Eye (tissue), 1 donor: ENCODE results near the gene FHIT.
"Not testable (repeated sequence)": the region's sequence is repeated elsewhere in the genome, so short reads cannot be mapped to it uniquely, and the experiment has no call there.

Source experiments
- DNase-seq: peaks from one replicate; pipeline ENCODE4 v3.0.0-alpha.2; 2015

FHIT gene

DNA sequence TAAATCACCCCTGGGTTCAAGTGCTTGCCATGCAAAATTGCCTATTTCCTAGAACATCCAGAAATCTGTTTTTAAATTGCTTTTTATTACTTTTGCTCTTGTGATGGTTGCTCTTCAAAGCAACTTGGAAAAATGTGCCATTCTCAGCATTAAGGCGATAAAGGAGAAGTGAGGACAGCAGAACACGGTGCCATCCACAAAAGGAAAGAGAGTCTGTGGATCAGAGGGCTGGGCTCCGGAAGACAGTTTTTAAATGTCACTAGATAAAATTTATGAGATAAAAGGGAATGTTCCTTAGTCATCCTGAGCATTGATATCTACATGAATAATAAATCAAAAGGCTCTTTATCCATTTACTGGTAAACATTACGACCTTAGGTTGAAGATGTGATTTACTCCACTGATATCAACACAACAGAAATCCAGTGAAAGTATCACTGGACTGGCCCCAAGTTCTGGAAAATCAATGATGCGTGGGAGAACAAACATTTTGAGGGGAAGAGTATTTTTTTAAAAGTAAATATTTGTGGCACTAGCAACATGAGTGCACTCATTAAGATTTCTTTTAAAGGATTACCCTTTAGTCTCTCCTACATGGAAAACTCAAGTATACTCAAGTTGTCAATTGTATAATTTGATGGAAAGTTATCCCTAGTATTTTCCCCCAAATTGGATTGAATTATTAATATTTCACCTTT, 554.7 kb downstream of the FHIT start:
- no peak for DNase-seq

DNA sequence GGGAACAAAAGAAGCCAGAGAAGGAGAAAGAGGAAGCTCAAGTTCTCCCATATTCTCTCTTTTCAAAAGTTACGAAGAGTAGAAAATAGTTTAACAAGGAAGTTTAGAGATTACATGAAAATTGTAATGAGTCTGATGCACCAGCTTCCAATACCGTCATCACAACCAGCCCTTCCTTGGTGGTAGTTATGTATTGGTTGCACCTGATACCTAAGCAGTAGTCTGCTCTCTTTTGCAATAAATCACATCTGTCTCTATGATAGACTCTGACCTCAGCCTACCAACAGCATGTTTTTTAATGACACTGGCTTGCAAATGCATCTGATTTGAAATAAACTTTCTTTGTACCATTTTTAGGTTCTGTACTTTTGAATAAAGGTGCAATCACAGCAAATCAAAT, 575.8 kb downstream of the FHIT start:
- DNase-seq: no peak

DNA sequence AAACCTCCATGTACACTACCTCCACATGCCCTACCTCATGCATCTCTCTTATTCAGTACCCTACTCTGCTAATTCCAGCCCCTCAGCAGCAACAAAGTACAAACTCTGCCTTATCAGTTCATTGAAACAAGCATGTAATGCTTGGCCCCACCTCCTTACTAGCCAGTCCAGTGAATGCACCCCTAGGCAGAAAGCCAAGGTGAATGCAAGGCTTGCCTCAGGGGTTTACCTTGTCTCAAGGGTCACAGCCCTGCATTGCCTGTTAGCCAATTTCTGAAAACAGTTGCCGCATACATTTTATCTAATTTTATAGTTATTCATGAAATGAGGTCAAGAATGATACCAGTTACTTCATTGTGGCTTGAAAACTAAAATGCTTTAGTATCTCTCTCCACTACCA, 576.4 kb downstream of the FHIT start:
- DNase-seq: no peak

DNA sequence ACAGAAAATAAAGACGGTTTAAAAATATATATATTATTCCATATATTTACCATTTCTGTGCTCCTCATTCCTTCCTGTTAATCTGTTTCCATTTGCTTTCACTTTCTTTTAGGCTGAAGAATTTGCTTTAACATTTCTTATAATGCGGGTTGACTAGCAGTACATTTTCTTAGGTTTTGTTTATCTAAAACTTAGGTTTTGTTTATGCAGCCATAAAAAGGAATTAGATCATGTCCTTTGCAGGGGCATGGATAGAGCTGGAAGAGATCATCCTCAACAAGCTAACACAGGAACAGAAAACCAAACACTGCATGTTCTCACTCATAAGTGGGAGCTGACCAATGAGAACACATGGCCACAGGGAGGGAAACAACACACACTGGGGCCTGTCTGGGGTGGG, 578.1 kb downstream of the FHIT start:
- no peak for DNase-seq

DNA sequence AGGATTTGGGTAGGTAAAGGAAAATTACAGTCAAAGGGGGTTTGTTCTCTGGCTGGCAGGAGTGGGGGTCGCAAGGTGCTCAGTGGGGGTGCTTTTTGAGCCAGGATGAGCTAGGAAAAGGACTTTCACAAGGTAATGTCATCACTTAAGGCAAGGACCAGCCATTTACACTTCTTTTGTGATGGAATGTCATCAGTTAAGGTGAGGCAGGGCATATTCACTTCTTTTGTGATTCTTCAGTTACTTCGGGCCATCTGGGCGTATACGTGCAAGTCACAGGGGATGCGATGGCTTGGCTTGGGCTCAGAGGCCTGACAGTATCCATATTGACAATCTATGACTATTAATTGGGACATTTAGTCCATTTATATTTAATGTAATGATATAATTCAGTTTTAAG, 578.9 kb downstream of the FHIT start:
- DNase-seq: not testable (repeated sequence)

DNA sequence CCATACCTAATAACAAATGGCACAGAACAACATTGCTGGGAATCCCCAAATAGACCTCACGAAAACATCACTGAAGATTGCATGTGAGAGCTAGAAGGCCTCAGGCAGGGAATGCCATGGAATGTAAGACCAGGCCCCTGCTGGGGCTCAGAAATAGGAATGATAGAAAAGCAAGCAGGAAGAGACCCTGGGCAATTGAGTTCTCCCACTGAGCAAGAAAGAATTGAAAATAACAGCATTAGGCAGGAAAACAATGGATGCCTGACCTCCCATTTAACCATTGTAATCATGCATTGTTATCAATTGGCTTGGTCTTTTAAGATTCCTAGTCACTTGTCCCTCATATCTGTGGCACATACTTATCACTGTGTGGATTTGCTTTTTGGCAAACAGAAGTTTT, 581.6 kb downstream of the FHIT start:
- peak; percentile 69 for DNase-seq

DNA sequence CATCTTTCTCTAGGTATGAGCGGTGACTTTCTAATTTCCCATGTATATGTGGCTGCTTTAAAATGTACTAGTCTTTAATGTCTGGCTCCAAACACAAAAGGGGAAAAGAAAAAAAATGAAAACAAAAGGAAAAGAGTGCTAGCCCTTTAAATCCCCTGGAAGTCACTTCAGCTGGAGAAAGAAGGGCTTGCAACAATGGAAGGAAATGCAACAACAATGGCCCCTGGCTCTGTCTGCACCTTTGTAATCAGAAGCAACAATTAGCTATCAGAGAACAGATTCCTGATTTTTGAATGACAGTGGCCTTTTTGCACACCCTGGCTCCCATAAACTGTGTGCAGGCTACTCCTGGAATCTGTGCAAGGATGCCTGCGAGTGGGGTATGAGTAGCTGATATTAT, 591.2 kb downstream of the FHIT start:
- no peak for DNase-seq

DNA sequence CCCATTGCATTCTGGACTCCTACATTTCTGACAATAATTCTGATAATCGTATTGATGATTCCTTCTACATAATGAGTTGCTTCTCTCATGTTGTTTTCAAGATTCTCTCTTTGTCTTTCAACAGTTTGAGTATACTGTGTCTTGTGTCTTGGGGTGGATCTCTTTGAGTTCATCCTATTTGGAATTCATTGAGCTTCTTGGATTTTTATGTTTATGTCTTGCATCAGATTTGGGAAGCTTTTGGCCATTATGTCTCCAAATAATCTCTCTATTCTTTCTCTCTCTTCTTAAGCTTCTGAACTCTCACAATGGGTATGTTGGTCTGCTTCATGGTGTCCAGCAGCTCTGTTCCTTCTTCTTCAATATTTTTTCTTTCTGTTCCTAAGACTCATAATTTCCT, 592.2 kb downstream of the FHIT start:
- no peak for DNase-seq

DNA sequence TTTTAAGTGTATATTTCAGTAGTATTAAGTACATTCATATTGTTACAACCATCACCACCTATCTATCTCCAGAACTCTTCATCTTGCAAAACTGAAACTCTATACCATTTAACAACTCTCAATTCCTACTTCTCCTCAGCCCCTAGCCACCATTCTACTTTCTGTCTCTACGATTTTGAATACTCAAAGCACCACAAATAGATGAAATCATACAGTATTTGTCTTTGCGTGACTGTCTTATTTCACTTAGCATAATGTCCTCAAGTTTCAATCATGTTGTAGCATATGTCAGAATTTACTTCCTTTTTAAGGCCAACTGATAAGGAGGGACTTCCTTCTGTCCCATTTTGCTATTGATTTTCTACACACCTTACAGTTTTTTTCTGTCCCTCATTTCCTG, 593.3 kb downstream of the FHIT start:
- no peak for DNase-seq

DNA sequence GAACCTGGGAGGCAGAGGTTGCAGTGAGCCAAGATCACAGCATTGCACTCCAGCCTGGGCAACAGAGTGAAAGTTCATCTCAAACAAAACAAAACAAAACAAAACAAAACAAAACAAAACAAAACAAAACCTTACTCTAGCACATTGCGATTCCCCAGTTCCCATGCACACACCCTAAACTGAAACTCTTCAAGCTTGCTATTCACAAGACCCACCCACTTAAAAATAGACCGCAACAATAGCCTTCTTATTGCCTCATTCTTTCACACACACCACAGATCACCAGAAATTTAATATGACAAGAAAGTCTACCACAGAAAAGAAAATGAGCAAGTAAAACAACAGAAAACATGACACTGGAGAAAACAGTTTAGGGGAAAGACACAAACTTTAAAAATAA, 598.4 kb downstream of the FHIT start:
- DNase-seq: no peak

DNA sequence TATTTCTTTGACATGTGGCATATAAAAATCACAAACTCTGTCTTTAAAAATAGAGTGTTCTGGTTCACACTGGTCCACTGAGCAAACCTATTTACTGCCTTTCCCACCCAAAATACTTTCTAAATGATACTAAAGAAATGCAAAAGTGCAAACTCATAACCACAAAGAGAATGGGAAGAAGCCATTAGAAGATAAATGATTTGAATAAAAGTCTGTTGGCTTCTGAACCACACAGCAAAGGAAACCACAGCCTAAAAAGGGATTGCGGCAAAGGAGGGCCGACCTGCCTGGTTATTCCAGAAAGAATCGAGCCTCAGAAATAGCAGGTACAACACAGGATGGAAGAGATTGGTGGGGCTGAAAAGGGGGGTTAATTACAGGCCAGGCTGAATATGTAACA, 599.5 kb downstream of the FHIT start:
- DNase-seq: no peak

DNA sequence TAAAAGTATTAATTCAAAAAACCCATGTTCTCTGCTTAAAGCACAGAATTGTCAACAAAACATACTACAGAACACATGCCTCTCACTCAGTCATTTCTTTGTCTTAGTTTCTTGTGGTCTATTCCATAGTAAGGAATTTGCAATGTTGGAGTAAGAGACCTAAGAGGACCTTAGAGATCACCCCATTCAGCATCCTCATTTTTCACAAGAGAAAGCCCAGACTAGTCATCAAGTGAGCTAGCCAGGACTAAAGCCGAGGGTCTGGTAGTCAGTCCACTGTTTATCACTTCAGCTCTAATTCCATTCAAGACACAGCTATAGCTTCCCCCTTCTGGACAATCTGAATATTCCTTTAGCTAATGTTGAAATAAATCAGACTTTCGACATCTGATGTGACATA, 601.1 kb downstream of the FHIT start:
- DNase-seq: no peak

DNA sequence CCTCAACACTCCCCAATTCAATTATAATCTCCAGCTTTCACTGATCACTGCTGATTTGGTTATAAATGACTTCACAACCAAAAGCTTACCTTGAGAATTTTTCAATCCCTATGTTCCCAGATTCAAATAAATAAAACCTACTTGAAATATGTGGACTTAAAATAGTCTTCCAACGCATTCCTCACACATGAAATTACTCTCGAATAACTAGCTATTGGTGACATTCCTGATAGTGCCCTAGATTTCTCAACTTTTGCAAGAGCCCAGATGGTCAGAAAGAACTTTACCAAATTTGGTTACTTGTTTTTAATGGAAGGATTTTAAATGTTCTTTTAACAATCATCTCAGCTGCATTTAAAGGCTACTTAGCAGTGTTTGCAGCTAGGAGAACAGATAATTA, 605.5 kb downstream of the FHIT start:
- DNase-seq: no peak

DNA sequence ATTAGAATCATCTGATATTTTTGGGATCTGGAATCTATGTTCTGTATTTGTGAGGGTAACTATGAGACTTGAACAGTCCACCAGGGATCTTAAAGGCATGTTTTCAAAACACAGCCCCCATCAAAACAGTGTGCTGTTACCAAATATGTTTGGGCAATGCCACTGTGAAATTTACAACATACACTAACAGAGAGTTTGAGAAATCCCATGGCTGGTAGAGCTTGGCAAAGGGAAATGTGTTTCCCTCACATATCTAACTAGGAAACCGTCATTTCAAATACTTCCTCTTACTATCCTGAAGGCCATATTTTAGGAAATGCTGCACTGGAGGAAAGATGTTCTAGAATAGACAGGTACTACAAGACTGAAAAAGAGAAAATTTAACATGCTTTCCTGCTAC, 607.4 kb downstream of the FHIT start:
- no peak for DNase-seq

DNA sequence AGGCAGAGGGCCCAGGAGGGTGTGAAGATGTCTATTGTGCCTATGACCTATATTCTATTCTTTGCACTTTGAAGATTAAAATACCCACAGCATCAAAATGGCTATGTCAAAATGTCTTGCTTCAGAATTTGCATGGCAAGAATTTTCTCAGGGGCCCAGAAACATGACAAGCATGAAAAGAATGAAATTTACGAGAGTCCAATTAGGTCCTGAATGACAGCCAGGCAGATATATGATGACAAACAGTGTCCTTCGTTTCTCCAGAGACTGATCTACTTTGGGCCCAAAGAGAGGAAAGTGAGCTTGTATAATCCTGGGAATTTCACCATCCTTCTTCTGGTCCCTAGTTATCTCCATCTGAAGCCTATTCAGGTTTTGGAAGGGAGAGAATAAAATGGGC, 609.9 kb downstream of the FHIT start:
- no peak for DNase-seq

DNA sequence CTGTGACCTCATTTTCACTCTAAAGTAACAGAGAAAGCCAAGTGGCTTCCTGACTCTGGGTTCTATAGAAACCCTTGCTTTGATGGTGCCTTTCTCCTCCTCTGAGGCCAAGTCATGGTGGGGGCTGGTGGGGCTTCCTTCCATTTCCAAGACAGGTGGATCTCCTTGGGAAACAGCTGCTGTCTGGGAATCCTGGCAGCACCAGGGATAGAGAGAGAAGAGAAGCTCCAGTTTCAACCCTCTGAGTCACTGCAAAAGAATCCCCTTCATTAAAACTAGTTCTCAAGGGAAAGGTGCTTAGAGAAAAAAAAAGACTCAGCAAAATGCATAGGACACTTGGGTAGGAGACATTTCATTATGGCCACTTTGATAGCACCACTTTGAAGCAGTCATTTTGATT, 614.4 kb downstream of the FHIT start:
- peak; percentile 13 for DNase-seq

DNA sequence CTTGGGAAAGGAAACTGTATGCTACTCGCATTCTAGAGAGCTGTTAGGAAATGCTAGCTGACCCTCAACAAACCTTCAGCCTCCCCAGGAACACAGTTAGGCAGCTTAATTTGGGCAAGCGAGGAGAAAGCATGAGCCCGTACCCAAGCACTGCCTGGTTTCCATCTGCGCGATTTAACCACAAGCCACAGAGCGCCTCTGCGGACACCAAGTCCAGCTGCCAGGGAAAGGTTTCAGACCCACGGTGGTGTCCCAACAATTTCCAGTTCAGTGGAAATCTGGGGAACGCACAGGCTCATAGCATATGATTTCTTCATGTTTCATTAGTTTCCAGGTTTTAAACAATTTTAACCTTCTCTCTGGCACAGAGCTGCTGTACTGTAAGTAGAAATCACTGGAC, 617.6 kb downstream of the FHIT start:
- no peak for DNase-seq

DNA sequence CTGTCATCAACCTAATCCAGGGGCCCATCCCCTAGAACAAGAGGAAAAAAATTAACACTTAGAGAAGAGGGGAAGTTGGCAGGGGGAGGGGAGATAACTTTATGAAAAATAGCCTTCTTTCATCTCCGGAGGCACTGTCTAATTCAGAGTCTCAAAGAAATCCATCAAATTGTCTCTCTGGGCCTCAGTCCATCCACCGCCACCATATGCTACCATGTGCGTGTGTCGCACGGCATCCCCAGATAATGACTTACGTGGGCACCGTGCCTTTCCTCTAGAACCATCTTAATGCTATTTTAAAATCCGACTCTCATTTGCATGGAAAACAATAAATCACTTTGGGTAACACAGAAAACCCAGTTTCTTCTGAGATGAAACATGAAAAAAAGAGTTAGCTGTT, 619.7 kb downstream of the FHIT start:
- DNase-seq: no peak

DNA sequence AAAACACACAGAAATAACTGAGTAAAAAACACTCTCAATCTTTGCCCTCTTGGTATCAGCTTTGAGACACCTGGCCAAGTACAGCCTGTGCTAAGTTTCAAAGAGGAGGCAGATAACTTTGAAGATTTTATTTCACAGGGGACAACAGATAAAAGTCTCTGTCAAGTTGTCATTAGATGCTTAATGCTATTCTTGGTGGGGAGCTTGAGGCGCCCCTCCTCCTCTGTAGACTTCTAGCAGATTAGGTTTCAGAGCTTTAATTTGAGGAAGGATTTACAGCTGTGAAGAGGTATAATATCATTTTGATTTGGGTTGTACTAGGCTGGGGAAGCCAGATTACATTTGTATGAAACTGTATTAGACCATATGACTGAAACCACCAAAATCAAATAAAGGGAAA, 620.3 kb downstream of the FHIT start:
- no peak for DNase-seq

DNA sequence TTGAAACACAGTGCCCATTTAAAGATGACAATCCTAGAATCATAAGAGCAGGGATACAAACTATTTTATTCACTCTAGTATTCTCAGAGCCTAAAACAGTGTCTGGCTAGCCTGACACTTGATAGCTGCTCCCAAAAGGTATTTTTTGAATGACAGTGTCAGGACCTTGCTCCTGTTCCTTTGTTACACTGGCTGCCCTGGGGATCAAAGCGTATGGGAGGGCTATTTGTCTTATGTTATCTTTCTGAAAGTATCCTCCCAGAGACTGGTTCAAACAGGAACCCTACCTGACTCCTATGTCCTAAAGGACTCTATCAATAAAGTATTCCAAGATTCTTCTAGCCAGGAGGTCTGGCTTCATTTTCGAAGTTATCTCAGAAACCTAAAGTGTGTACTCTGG, 621.4 kb downstream of the FHIT start:
- DNase-seq: no peak

DNA sequence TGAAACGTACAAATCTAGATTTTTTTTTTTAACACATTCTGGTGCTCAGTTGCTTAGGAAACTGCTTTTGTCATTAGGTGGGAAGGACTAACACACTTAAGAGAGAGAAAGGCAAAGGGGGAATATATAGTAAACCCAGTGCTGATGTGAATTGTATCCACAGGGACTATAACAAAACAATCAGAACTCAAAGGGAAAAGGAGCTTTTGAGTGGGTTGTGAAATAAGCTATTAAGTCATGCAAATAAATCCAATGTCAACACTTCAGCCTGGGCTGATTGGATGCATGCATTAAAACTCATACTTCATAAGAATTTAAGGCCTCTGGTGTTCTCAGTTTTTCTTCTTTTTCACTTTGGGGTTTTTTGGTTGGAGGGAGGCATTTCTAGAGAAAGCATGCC, 628.9 kb downstream of the FHIT start:
- DNase-seq: no peak

DNA sequence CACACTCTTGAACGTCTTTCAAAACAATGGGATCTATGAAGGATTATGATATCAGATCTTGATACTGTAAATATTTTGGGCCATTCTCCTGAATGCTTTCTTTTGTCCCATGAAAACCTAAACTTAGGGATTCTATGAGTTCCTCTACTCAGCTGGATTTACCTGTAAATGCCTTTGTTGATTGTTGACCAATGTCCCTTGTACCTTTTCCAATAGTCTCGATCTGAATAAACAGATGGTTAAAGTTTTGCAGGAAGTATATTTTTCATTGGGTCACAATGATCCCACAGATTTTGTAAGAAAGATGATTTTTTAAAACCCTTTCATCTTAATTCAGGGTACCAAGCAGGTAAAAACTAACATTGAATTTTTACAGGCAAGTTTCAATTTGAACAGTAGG, 634.1 kb downstream of the FHIT start:
- DNase-seq: no peak

DNA sequence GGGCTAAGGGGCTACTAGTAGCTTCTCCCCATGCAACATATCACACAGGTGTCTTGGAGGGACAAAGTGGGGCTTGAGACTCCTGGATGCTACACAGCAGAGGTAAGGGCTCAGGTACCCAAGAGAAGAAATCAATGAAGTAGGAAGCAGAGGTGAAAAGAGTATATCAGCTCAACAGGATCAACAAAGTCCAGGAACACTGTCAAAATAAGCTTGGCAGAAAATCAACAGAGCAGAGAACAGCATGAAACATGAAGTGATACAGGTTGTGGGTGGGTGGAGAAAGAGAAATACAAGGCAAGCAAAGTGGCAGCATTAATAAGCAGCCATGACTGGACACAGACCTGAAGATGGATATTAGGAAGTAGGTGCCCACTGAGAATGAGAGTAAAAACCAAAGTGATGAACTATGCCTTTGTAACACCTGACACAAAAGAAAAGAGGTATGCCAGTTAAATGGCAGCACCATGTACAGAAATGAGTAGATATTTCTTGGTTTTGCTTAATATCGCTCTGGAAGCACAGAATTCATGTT, 637.4 kb downstream of the FHIT start:
- DNase-seq: no peak

DNA sequence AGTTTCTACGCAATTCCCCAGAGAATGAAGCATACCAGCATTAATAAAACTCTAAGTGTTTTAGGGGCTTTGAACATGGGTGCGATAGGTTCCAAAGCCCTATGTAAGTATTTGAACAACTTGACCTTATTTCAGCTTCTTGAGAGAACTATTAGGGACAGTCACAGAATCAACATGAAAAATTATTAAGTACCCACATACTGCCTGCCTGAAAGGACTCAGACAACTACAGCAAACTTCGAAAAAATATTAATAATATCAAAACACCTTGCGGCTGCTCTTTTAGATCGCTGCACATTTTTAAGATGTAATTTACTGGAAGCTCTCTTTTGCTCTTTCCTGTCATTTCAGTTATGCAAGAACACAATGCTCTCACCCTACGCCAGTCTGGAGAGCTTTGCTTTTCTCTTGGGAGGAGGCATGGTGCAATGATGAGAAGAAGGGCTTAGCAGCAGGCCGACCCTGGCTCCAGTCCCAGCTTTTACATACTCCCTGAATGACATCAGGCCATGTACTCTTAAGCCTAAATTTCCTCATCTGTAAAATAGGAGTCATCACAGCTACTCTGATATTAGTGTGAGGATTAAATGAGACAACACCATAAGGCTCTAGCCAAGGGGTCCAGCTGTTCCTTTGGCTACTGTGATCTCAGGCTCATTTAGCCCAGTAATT, 640.7 kb downstream of the FHIT start:
- peak; percentile 23 for DNase-seq

DNA sequence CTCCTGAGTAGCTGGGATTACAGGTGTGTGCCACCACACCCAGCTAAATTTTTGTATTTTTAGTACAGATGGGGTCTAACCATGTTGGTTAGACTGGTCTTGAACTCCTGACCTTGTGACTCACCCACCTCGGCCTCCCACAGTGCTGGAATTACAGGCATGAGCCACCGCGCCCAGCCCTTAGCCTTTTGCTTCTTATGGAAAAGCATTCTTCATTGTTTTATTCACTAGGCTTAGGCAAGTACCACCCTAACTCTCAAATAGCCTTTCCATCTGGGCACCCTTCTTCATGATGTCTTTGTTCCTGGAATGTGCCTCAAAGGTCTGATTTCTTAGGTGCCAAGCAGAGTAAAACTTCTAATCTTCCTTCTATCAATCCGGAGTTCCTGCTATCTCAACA, 641.8 kb downstream of the FHIT start:
- DNase-seq: no peak
